K562 (cell line): ENCODE measurements around the gene BIRC5. TPM values are rescaled to one million over a fixed set of nuclear protein-coding genes. Genes with fewer than 3 reads are reported as not detected.

Source experiments
- CHD4 ChIP-seq: fragments of 200-600 bp; sonication (generic); IDR thresholded peaks from 3 replicates; pipeline ENCODE4 v1.6.1; 2012; ENCODE audit warnings: low read depth, mild to moderate bottlenecking, mixed read lengths, low read length, inconsistent platforms; ENCODE audit not compliant: insufficient read depth, insufficient replicate concordance, poor library complexity, severe bottlenecking
- ELF2 ChIP-seq: fragments of 250-450 bp; sonication (Bioruptor Pico); IDR thresholded peaks from 2 replicates; pipeline ENCODE4 v1.5.0; 2021; ENCODE audit warnings: mild to moderate bottlenecking
- FIP1L1 ChIP-seq: fragments of 200-400 bp; formaldehyde crosslinking; IDR thresholded peaks from 2 replicates; pipeline ENCODE4 v1.6.1; 2018; ENCODE audit warnings: mild to moderate bottlenecking, low read depth, low read length; ENCODE audit not compliant: poor library complexity, severe bottlenecking
- FOSL1 ChIP-seq: fragments of 200-800 bp; sonication (Bioruptor generic); conservative IDR thresholded peaks from 2 replicates; pipeline ENCODE4 v1.6.1; 2016; ENCODE audit warnings: missing genetic modification characterization, missing compliant biosample characterization
- GATAD2B ChIP-seq: fragments of 450-650 bp; IDR thresholded peaks from 2 replicates; pipeline ENCODE4 v1.6.1; 2017; ENCODE audit warnings: mild to moderate bottlenecking, borderline replicate concordance
- HNRNPUL1 ChIP-seq: fragments of 200-400 bp; formaldehyde crosslinking; IDR thresholded peaks from 2 replicates; pipeline ENCODE4 v1.6.1; 2017; ENCODE audit warnings: low read length
- MAZ ChIP-seq, 2 experiments: fragments of 450-650 bp in 1 of 2; sonication (generic) in 1 of 2; formaldehyde crosslinking; IDR thresholded peaks in 1 of 2; conservative IDR thresholded peaks in 1 of 2; 2 replicates each; pipeline versions ENCODE4 v1.4.0 to v1.5.0; 2020; ENCODE audit warnings: mild to moderate bottlenecking in 1 of 2, missing genetic modification reagents in 1 of 2
- POLR2G ChIP-seq: fragments of 200-400 bp; formaldehyde crosslinking; IDR thresholded peaks from 2 replicates; pipeline ENCODE4 v1.6.1; 2017; ENCODE audit warnings: low read depth, mild to moderate bottlenecking, antibody characterized with exemption, low read length, moderate library complexity
- PYGO2 ChIP-seq: fragments of 450-650 bp; IDR thresholded peaks from 2 replicates; pipeline ENCODE4 v1.6.1; 2016; ENCODE audit warnings: mild to moderate bottlenecking, missing genetic modification characterization, moderate library complexity, missing compliant biosample characterization
- RBFOX2 ChIP-seq: fragments of 200-400 bp; formaldehyde crosslinking; IDR thresholded peaks from 2 replicates; pipeline ENCODE4 v1.6.1; 2017; ENCODE audit warnings: low read depth, mild to moderate bottlenecking, low read length, moderate library complexity
- TAF7 ChIP-seq: fragments of 450-650 bp; IDR thresholded peaks from 2 replicates; pipeline ENCODE4 v1.6.1; 2016; ENCODE audit warnings: missing genetic modification characterization, missing compliant biosample characterization
- TCF7 ChIP-seq: sonication (generic); IDR thresholded peaks from 2 replicates; pipeline ENCODE4 v1.6.1; 2016; ENCODE audit warnings: antibody characterized with exemption, borderline replicate concordance
- ZBTB33 ChIP-seq: sonication (generic); formaldehyde crosslinking; IDR thresholded peaks from 2 replicates; pipeline ENCODE4 v1.8.1; 2023; ENCODE audit warnings: mild to moderate bottlenecking, missing genetic modification reagents
- ZBTB9 ChIP-seq: fragments of 450-650 bp; formaldehyde crosslinking; IDR thresholded peaks from 2 replicates; pipeline ENCODE4 v1.4.0; 2020; ENCODE audit warnings: mild to moderate bottlenecking, moderate library complexity
- ZKSCAN8 ChIP-seq: fragments of 200-800 bp; sonication (Bioruptor generic); IDR thresholded peaks from 2 replicates; pipeline ENCODE4 v1.6.1; 2016; ENCODE audit warnings: missing genetic modification characterization, missing compliant biosample characterization
- ZNF431 ChIP-seq: sonication (generic); formaldehyde crosslinking; IDR thresholded peaks from 2 replicates; pipeline ENCODE4 v1.8.0; 2022; ENCODE audit warnings: mild to moderate bottlenecking, missing genetic modification reagents
- ZNF609 ChIP-seq: sonication (generic); formaldehyde crosslinking; IDR thresholded peaks from 2 replicates; pipeline ENCODE4 v1.8.1; 2023; ENCODE audit warnings: missing genetic modification reagents, mild to moderate bottlenecking, borderline replicate concordance
- ZNF79 ChIP-seq: fragments of 250-450 bp; sonication (Bioruptor Pico); IDR thresholded peaks from 2 replicates; pipeline ENCODE4 v1.4.0; 2020; ENCODE audit warnings: low read depth, mild to moderate bottlenecking, moderate library complexity
- polyA plus RNA-seq, 8 experiments: library from polyadenylated mRNA; depleted of rRNA in 4 of 8; stranded (reverse) in 5 of 8; unstranded in 3 of 8; fragments of >200 nt; fragmentation: Nextera tagmentation in 2 of 8; fragmentation: Illumina TruSeq in 1 of 8; extraction: Ambion mirVana in 2 of 8; extraction: Trizol in 1 of 8; gene quantifications; 2 replicates each; pipeline versions ENCODE4 v1.2.1 to v1.2.3, GENCODE V29; 2011 to 2014; ENCODE audit warnings: inconsistent platforms in 1 of 8, missing spikeins in 1 of 8
- total RNA-seq, 7 experiments: library from RNA; depleted of rRNA in 6 of 7; stranded (reverse); fragments of >200 nt in 6 of 7; fragmentation: Illumina TruSeq in 2 of 7; extraction: Trizol in 2 of 7; gene quantifications; 2 replicates each; pipeline versions ENCODE4 v1.2.1 to v1.2.3, GENCODE V29; 2011 to 2021; ENCODE audit warnings: low replicate concordance in 1 of 7

Gene BIRC5
- total and polyA plus RNA-seq, 9 of the 15 experiments (the other 6 are each of a cell fraction or from before 2014, with no cell fraction given) = 64.4 to 140 (median 101) TPM

GRCh38 chr17:78174870-78175642 lies 39.0 kb upstream of the BIRC5 start (continued):
- TF ChIP-seq PYGO2 (tag) (no peak), ELF2 (CRISPR knock-in tag) (no peak), ZBTB33 (CRISPR knock-in tag) (peak; percentile 91), POLR2G (peak; percentile 58), TCF7 (no peak), ZNF609 (CRISPR knock-in tag) (no peak), CHD4 (no peak), ZKSCAN8 (CRISPR knock-in tag) (no peak), FIP1L1 (peak; percentile 18), FOSL1 (tag) (no peak), ZNF431 (no peak), GATAD2B (no peak), TAF7 (tag) (no peak), ZBTB9 (CRISPR knock-in tag) (no peak), HNRNPUL1 (no peak), ZNF79 (CRISPR knock-in tag) (no peak), MAZ (CRISPR knock-in tag; conservative IDR thresholded peaks at IDR 0.05 in 1 of 2, IDR thresholded peaks at IDR 0.05 in 1 of 2) (no peak), RBFOX2 (peak; percentile 65)
